Neuron (in vitro differentiated cells): ENCODE measurements around the gene MCMBP.

Source experiments
- H2AFZ ChIP-seq: one replicate; pipeline ENCODE4 v1.6.1; 2013; ENCODE audit warnings: low read depth, mild to moderate bottlenecking, inconsistent platforms, low read length, moderate library complexity
- H3K27me3 ChIP-seq: one replicate; pipeline ENCODE4 v1.6.1; 2013; ENCODE audit warnings: low read length; ENCODE audit not compliant: insufficient read depth
- H3K36me3 ChIP-seq: one replicate; pipeline ENCODE4 v1.6.1; 2013; ENCODE audit warnings: low read length; ENCODE audit not compliant: insufficient read depth
- H3K4me1 ChIP-seq: one replicate; pipeline ENCODE4 v1.6.1; 2013; ENCODE audit warnings: low read length; ENCODE audit not compliant: insufficient read depth
- H3K4me3 ChIP-seq: 2 replicates; pipeline ENCODE4 v1.5.1; 2013; ENCODE audit warnings: mild to moderate bottlenecking, low read length, moderate library complexity
- H3K9me3 ChIP-seq: one replicate; pipeline ENCODE4 v1.6.1; 2013; ENCODE audit warnings: low read length

MCMBP gene

DNA sequence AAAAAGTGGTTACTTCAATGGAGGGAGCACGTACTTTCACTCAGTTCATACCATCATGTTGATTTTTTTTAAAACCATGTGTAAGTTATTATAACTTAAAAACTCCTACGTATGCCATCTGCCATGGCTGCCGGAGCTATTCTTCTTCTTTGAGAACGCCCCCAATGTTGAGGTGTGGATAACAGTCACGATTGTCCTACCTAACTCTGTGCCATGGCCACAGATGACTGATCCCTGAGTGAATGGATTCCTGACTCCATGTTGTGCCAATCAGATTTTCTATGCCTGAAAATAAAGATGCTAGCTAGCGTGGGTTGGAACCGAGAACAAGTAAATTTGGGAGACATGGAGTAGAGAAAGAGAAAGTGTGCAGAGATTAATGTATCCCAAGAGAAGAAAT lies 5.3 kb downstream of the MCMBP start:
- no peak overlapping the region for H3K4me3 ChIP-seq
- peaks cover 6% of the 10 kb centered on the region for H3K9me3 ChIP-seq

GRCh38 chr10:119865699-119866240 lies 6.9 kb downstream of the MCMBP start:
- H3K4me1 ChIP-seq: peaks cover 8% of the 10 kb centered on the region
- H3K4me3 ChIP-seq: no peak overlapping the region
- H3K9me3 ChIP-seq: peaks cover 6% of the 10 kb centered on the region
- H2AFZ ChIP-seq: no peak overlapping the region
- peaks cover 10% of the 10 kb centered on the region for H3K36me3 ChIP-seq
- no peaks in the 10 kb centered on the region for H3K27me3 ChIP-seq

More for the DNA sequence above, 5.3 kb downstream of the MCMBP start:
- H3K27me3 ChIP-seq: no peaks in the 10 kb centered on the region
- H3K36me3 ChIP-seq: peaks cover 10% of the 10 kb centered on the region
- H3K4me1 ChIP-seq: peaks cover 17% of the 10 kb centered on the region
- H2AFZ ChIP-seq: no peak overlapping the region

- Histone ChIP-seq H3K4me3 (no peak overlapping the region), H3K36me3 (peaks cover 8% of the 10 kb centered on the region), H2AFZ (no peak overlapping the region), H3K9me3 (peaks cover 6% of the 10 kb centered on the region), H3K4me1 (no peaks in the 10 kb centered on the region), H3K27me3 (no peaks in the 10 kb centered on the region)
Measured at GRCh38 chr10:119863951-119864565, 8.6 kb downstream of the MCMBP start.

GRCh38 chr10:119862524-119862923 lies 10.1 kb downstream of the MCMBP start:
- Histone ChIP-seq H3K4me3 (no peak overlapping the region), H3K27me3 (no peaks in the 10 kb centered on the region), H3K4me1 (no peaks in the 10 kb centered on the region), H3K36me3 (peaks cover 16% of the 10 kb centered on the region), H2AFZ (no peak overlapping the region), H3K9me3 (peaks cover 6% of the 10 kb centered on the region)

GRCh38 chr10:119860866-119861607 lies 11.6 kb downstream of the MCMBP start:
- H3K9me3 ChIP-seq: peaks cover 6% of the 10 kb centered on the region
- no peaks in the 10 kb centered on the region for H3K27me3 ChIP-seq
- no peak overlapping the region for H3K4me3 ChIP-seq
- H3K4me1 ChIP-seq: no peaks in the 10 kb centered on the region
- H3K36me3 ChIP-seq: peaks cover 27% of the 10 kb centered on the region
- no peak overlapping the region for H2AFZ ChIP-seq

DNA sequence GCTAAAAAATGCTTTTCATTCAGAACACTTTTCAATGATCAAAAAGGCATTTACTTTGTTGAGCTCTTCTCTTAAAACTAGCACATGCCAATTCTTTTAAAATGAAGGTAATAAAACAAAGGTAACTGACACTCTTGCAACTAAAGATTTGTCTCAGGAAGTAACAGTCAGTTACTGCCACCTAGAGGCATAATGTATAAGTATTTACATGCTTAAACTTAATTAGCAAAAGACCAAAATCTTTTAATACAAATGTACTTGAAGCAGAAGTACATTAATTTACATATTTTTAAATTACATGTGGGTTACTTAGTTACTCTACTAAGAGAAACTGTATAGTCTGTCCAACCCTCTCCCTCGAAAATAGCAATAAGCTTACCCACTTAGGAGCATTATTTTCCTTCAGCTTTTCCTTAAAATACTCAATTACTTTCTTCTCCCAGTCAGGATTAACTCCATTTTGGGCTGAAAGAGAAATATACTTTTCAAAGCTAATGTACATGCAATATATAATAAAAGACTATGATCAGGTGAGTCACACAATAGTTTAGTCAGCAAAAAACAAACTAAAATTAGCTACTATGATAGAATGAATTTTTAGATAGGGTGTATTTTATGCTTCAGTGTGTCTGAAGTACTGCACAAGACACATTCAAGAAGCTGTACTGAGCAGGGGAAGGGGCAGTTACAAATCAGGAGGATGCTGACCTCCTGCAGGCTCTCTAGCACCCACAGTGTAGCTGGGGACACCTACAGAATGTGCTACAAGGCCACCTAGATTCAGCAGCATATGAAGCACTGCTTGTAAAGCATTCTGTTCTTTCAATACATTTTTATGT lies 13.0 kb downstream of the MCMBP start:
- peaks cover 4% of the 10 kb centered on the region for H3K9me3 ChIP-seq
- H2AFZ ChIP-seq: no peak overlapping the region
- no peaks in the 10 kb centered on the region for H3K4me1 ChIP-seq
- no peak overlapping the region for H3K4me3 ChIP-seq
- no peaks in the 10 kb centered on the region for H3K27me3 ChIP-seq
- H3K36me3 ChIP-seq: peaks cover 30% of the 10 kb centered on the region

DNA sequence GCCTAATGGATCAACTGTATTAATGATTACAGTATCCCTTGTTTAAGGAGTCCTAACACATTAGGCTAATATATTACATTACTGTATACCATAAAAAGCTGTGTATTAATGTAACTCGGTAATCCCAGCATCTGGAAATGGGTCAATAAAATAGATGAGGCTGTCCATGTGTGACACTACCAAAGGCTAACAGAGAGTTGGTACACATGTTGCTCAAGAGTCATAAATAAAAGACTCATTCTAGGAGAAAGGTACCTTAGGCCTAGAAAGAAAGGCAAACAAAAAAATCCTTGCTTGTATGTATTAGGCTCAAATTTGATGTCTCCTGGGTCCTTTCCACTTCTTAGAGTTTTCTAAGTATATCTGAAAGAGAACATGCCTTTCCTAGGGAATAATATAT lies 14.6 kb downstream of the MCMBP start:
- no peaks in the 10 kb centered on the region for H3K9me3 ChIP-seq
- no peak overlapping the region for H2AFZ ChIP-seq
- H3K36me3 ChIP-seq: peaks cover 40% of the 10 kb centered on the region
- H3K4me1 ChIP-seq: no peaks in the 10 kb centered on the region
- H3K4me3 ChIP-seq: no peak overlapping the region
- H3K27me3 ChIP-seq: no peaks in the 10 kb centered on the region

- Histone ChIP-seq H3K36me3 (peaks cover 76% of the 10 kb centered on the region), H3K4me3 (no peak overlapping the region), H3K27me3 (no peaks in the 10 kb centered on the region), H2AFZ (no peak overlapping the region), H3K4me1 (no peaks in the 10 kb centered on the region), H3K9me3 (no peaks in the 10 kb centered on the region)
Measured at GRCh38 chr10:119853574-119853973, 19.1 kb downstream of the MCMBP start.

DNA sequence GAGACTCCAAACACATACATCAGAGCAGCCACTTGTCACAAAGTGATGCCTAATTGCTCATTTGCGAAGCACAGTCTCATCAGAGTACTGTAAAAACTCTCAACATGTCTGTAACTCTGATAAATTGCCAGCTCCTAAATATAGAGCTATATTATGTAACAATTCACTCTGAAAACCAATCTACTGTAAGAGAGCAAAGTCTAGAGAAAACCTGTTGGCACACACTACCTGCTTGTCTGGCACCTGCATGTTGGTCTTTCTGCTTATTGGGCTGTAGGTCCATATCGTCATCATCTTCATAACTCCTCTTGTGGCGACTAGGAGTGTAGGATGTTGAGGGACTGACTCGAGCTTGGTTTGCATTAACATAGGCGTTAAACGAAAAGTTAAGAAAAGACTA lies 19.8 kb downstream of the MCMBP start:
- Histone ChIP-seq H3K4me3 (no peak overlapping the region), H3K27me3 (no peaks in the 10 kb centered on the region), H2AFZ (no peak overlapping the region), H3K9me3 (no peaks in the 10 kb centered on the region), H3K4me1 (no peaks in the 10 kb centered on the region), H3K36me3 (peaks cover 75% of the 10 kb centered on the region)

DNA sequence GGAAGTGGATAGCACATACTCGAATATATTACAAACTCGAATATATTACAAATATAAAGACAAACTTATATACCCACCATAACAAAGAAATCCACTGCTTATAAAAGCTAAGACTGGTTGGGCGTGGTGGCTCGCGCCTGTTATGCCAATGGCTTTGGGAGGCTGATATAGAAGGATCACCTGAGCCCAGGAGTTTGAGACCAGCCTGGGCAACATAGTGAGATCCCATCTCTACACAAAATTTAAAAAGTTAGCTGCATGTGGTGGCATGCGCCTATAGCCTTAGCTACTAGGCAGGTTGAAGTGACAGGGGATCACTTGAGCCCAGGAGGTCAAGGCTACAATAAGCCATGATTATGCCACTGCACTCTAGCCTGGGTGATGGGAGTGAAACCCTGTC lies 20.4 kb downstream of the MCMBP start:
- Histone ChIP-seq H3K27me3 (no peaks in the 10 kb centered on the region), H3K36me3 (peaks cover 75% of the 10 kb centered on the region)

GRCh38 chr10:119849944-119850343 lies 22.7 kb downstream of the MCMBP start:
- Histone ChIP-seq H3K9me3 (no peaks in the 10 kb centered on the region), H2AFZ (no peak overlapping the region), H3K4me3 (no peak overlapping the region), H3K27me3 (no peaks in the 10 kb centered on the region), H3K36me3 (peaks cover 80% of the 10 kb centered on the region), H3K4me1 (no peaks in the 10 kb centered on the region)

More for the DNA sequence above, 20.4 kb downstream of the MCMBP start:
- Histone ChIP-seq H3K9me3 (no peaks in the 10 kb centered on the region), H3K4me3 (no peak overlapping the region), H3K4me1 (no peaks in the 10 kb centered on the region), H2AFZ (no peak overlapping the region)

DNA sequence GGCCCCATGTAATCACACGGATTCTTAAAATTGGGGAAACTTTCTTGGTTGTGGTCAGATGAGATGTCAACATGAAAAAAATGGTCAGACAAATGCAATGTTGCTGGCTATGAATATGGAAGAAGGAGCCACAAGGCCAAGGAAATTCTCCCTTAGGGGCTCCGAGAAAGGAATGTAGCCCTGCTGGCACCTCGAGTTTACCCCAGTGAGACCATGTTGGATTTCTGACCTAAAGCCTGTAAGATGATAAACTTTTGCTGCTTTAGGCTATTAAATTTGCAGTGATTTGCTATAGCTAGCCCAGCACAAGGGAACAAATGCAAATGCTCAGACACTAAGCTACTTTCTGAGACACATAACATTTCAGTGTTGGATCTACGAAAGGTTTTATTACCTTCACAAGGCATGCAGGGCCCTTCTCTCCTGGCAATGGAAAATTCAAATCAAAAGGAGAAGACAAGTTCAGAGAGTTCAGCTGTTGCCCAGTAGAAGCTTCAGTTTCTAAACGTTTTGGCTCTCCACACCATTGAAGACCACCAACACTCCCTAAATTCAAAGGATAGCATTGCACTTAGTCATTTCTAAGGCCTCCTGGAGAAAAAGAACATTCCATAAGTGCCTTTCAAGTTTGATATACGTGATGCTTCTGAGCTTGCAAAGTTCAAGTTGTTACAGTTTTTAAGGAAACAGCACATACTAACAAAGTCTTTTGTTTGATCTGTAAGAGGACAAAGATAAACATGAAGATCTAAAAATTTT lies 23.4 kb downstream of the MCMBP start:
- no peaks in the 10 kb centered on the region for H3K9me3 ChIP-seq
- peaks cover 86% of the 10 kb centered on the region for H3K36me3 ChIP-seq
- H3K4me3 ChIP-seq: no peak overlapping the region
- no peaks in the 10 kb centered on the region for H3K27me3 ChIP-seq
- H2AFZ ChIP-seq: no peak overlapping the region
- no peaks in the 10 kb centered on the region for H3K4me1 ChIP-seq
